HG03342 (cell line): ENCODE data around the gene PCDHGB6.
"Not testable (repeated sequence)": the region's sequence is repeated elsewhere in the genome, so short reads cannot be mapped to it uniquely, and the experiment has no call there.

ENCODE experiments used
- ATAC-seq: cut with Tn5 transposase; IDR thresholded peaks from one replicate; pipeline ENCODE4 v1.9.1; 2021; ENCODE audit warnings: mild to moderate bottlenecking, moderate library complexity; ENCODE audit not compliant: unreplicated experiment

PCDHGB6 gene

GRCh38 chr5:141407790-141408505 is at the start of gene PCDHGB6:
PCDHGB6 (plus strand) TSS chr5:141408021; CDS start chr5:141408203, 182 bp downstream.
- peak; percentile 82 for ATAC-seq

- no peak for ATAC-seq
Observed at GRCh38 chr5:141359790-141360426, 47.9 kb upstream of the PCDHGB6 start, which contains the start of gene PCDHGB2. PCDHGB2 (plus strand) TSS chr5:141359994; CDS start chr5:141360136, 142 bp downstream.

GRCh38 chr5:141360685-141361084 is 47.1 kb upstream of the PCDHGB6 start:
- ATAC-seq, result no peak

GRCh38 chr5:141362719-141363118 is 45.1 kb upstream of the PCDHGB6 start:
- no peak for ATAC-seq

GRCh38 chr5:141363952-141364660 is 43.7 kb upstream of the PCDHGB6 start, which contains the start of gene PCDHGA5:
PCDHGA5 (plus strand) TSS chr5:141364162; CDS start chr5:141364331, 169 bp downstream.
- ATAC-seq, result no peak

- no peak for ATAC-seq
Observed at GRCh38 chr5:141366016-141366896, 41.6 kb upstream of the PCDHGB6 start.

- ATAC-seq, result peak; percentile 82
Observed at GRCh38 chr5:141369994-141370848, 37.6 kb upstream of the PCDHGB6 start, which contains the start of gene PCDHGB3. PCDHGB3 (plus strand) TSS chr5:141370242; CDS start chr5:141370395, 153 bp downstream.

GRCh38 chr5:141371572-141372475 is 36.0 kb upstream of the PCDHGB6 start:
- ATAC-seq, result no peak

- no peak for ATAC-seq
Observed at GRCh38 chr5:141373673-141374317, 34.0 kb upstream of the PCDHGB6 start, which contains the start of gene PCDHGA6. PCDHGA6 (plus strand) TSS chr5:141373891; CDS start chr5:141374084, 193 bp downstream.

- ATAC-seq, result no peak
Observed at GRCh38 chr5:141374627-141375026, 33.2 kb upstream of the PCDHGB6 start.

GRCh38 chr5:141375444-141376155 is 32.2 kb upstream of the PCDHGB6 start:
- not testable (repeated sequence) for ATAC-seq

- ATAC-seq, result no peak
Observed at GRCh38 chr5:141382469-141383294, 25.1 kb upstream of the PCDHGB6 start, which contains the start of gene PCDHGA7. PCDHGA7 (plus strand) TSS chr5:141382742; CDS start chr5:141382900, 158 bp downstream.

GRCh38 chr5:141383345-141383744 is 24.5 kb upstream of the PCDHGB6 start:
- ATAC-seq, result no peak

GRCh38 chr5:141384471-141385267 is 23.2 kb upstream of the PCDHGB6 start:
- no peak for ATAC-seq

- ATAC-seq, result peak; percentile 74
Observed at GRCh38 chr5:141387557-141388311, 20.1 kb upstream of the PCDHGB6 start, which contains the start of gene PCDHGB4. PCDHGB4 (plus strand) TSS chr5:141387698; CDS start chr5:141387885, 187 bp downstream.
